Mesenchymal stem cell (in vitro differentiated cells and primary cell): ENCODE results near the gene FLAD1.

ENCODE experiments used
- DNase-seq: peaks from one replicate; pipeline ENCODE4 v3.0.0-alpha.2; 2013
- H2AFZ ChIP-seq: one replicate; pipeline ENCODE4 v1.6.1; 2013; ENCODE audit warnings: low read depth, mild to moderate bottlenecking, control low read depth, inconsistent platforms, low read length, moderate library complexity
- H2AK5ac ChIP-seq: 2 replicates; pipeline ENCODE4 v1.6.1; 2013; ENCODE audit warnings: low read length, moderate library complexity, mild to moderate bottlenecking, inconsistent platforms; ENCODE audit not compliant: severe bottlenecking
- H2BK120ac ChIP-seq: one replicate; pipeline ENCODE4 v1.6.1; 2013; ENCODE audit warnings: low read depth, mild to moderate bottlenecking, inconsistent platforms, low read length, moderate library complexity
- H2BK12ac ChIP-seq, 2 experiments: one replicate each; pipeline ENCODE4 v1.6.1; 2013; ENCODE audit warnings: inconsistent platforms in 2 of 2, low read length in 2 of 2, mild to moderate bottlenecking in 2 of 2, moderate library complexity in 2 of 2, control low read depth in 1 of 2
- H2BK15ac ChIP-seq: one replicate; pipeline ENCODE4 v1.6.1; 2013; ENCODE audit warnings: mild to moderate bottlenecking, low read depth, inconsistent platforms; ENCODE audit not compliant: poor library complexity, severe bottlenecking
- H2BK5ac ChIP-seq: 2 replicates; pipeline ENCODE4 v1.6.1; 2013; ENCODE audit warnings: low read depth, mild to moderate bottlenecking, low read length, control low read depth, inconsistent platforms; ENCODE audit not compliant: poor library complexity, severe bottlenecking
- H3K14ac ChIP-seq, 2 experiments: one replicate each; pipeline ENCODE4 v1.6.1; 2013; ENCODE audit warnings: inconsistent platforms in 2 of 2, low read length in 2 of 2, control low read depth in 1 of 2, mild to moderate bottlenecking in 1 of 2, moderate library complexity in 1 of 2
- H3K18ac ChIP-seq, 2 experiments: one replicate each; pipeline ENCODE4 v1.6.1; 2013; ENCODE audit warnings: inconsistent platforms in 2 of 2, low read length in 2 of 2, control low read depth in 1 of 2, low read depth in 1 of 2, mild to moderate bottlenecking in 1 of 2
- H3K23ac ChIP-seq, 2 experiments: one replicate each; pipeline ENCODE4 v1.6.1; 2013; ENCODE audit warnings: inconsistent platforms in 2 of 2, low read length in 2 of 2, mild to moderate bottlenecking in 2 of 2, moderate library complexity in 2 of 2, control low read depth in 1 of 2
- H3K27ac ChIP-seq: 2 replicates; pipeline ENCODE4 v1.5.1; 2013; ENCODE audit warnings: mild to moderate bottlenecking, moderate library complexity, low read length, control low read depth, inconsistent platforms; ENCODE audit not compliant: poor library complexity, severe bottlenecking
- H3K27me3 ChIP-seq, 2 experiments: 2 replicates each; pipeline versions ENCODE4 v1.6.1 to v1.7.0; 2013; ENCODE audit warnings: low read length in 2 of 2, mild to moderate bottlenecking in 2 of 2, moderate library complexity in 2 of 2, control low read depth in 1 of 2, inconsistent platforms in 1 of 2; ENCODE audit not compliant: control insufficient read depth in 1 of 2, insufficient read depth in 1 of 2
- H3K36me3 ChIP-seq, 2 experiments: 2 replicates each; pipeline versions ENCODE4 v1.6.1 to v1.7.0; 2013; ENCODE audit warnings: low read length in 2 of 2, control low read depth in 1 of 2, inconsistent platforms in 1 of 2, low read depth in 1 of 2, mild to moderate bottlenecking in 1 of 2; ENCODE audit not compliant: insufficient read depth in 2 of 2, control insufficient read depth in 1 of 2
- H3K4ac ChIP-seq, 2 experiments: one replicate each; pipeline ENCODE4 v1.6.1; 2013; ENCODE audit warnings: inconsistent platforms in 2 of 2, low read length in 2 of 2, mild to moderate bottlenecking in 2 of 2, moderate library complexity in 2 of 2, control low read depth in 1 of 2, low read depth in 1 of 2
- H3K4me1 ChIP-seq: 2 replicates; pipeline ENCODE4 v1.6.1; 2013; ENCODE audit warnings: low read depth, low read length, control low read depth; ENCODE audit not compliant: control insufficient read depth, insufficient read depth
- H3K4me2 ChIP-seq: 2 replicates; pipeline ENCODE4 v1.6.1; 2013; ENCODE audit warnings: low read length, mild to moderate bottlenecking, inconsistent platforms; ENCODE audit not compliant: poor library complexity, severe bottlenecking
- H3K4me3 ChIP-seq, 2 experiments: 2 replicates each; pipeline versions ENCODE4 v1.5.1 to v1.7.0; 2013; ENCODE audit warnings: low read length in 2 of 2, mild to moderate bottlenecking in 2 of 2, control low read depth in 1 of 2, low read depth in 1 of 2; ENCODE audit not compliant: insufficient read depth in 1 of 2
- H3K79me1 ChIP-seq: replicated peaks from 2 replicates; pipeline ENCODE4 v1.6.1; 2013; ENCODE audit warnings: mild to moderate bottlenecking, control low read depth, low read length, inconsistent platforms; ENCODE audit not compliant: poor library complexity, severe bottlenecking
- H3K9ac ChIP-seq: 2 replicates; pipeline ENCODE4 v1.7.0; 2013; ENCODE audit warnings: mild to moderate bottlenecking, low read length, moderate library complexity
- H3K9me3 ChIP-seq: 2 replicates; pipeline ENCODE4 v1.7.0; 2013; ENCODE audit warnings: mild to moderate bottlenecking, low read length; ENCODE audit not compliant: control insufficient read depth
- H4K8ac ChIP-seq: one replicate; pipeline ENCODE4 v1.6.1; 2013; ENCODE audit warnings: inconsistent platforms, mild to moderate bottlenecking, low read length, moderate library complexity
- H4K91ac ChIP-seq: one replicate; pipeline ENCODE4 v1.6.1; 2013; ENCODE audit warnings: mild to moderate bottlenecking, low read length, inconsistent platforms
- WGBS: methylation state at CpG from one replicate; pipeline ENCODE4 v1.1.7; 2013; ENCODE audit warnings: mixed read lengths; 5-methylcytosine and 5-hydroxymethylcytosine counted together

Gene FLAD1

GRCh38 chr1:155007251-155007828, 24.2 kb downstream of the FLAD1 start:
- H3K4ac ChIP-seq = no peak overlapping the region
- H3K27ac ChIP-seq = no peak overlapping the region
- peaks cover 8 to 68% of the 10 kb centered on the region in 2 experiments for H3K36me3 ChIP-seq
- no peak overlapping the region for H2BK15ac ChIP-seq
- no peak overlapping the region for H2BK5ac ChIP-seq
- WGBS = 96% methylated on average over 5 of the region's 6 CpGs
- H3K4me1 ChIP-seq = peaks cover 37% of the 10 kb centered on the region
- no peak overlapping the region for H3K4me3 ChIP-seq
- H3K9me3 ChIP-seq = no peaks in the 10 kb centered on the region
- H3K18ac ChIP-seq = no peak overlapping the region
- peaks cover 41% of the 10 kb centered on the region for H3K79me1 ChIP-seq
- no peak overlapping the region for H4K91ac ChIP-seq
- H2AK5ac ChIP-seq = no peak overlapping the region
- H3K4me2 ChIP-seq = no peak overlapping the region
- no peak for DNase-seq
- H2BK120ac ChIP-seq = no peak overlapping the region
- H2AFZ ChIP-seq = no peak overlapping the region
- H3K27me3 ChIP-seq = no peaks in the 10 kb centered on the region
- H3K23ac ChIP-seq = no peak overlapping the region
- H3K14ac ChIP-seq = no peak overlapping the region
- H4K8ac ChIP-seq = no peak overlapping the region
- no peak overlapping the region for H3K9ac ChIP-seq
- no peak overlapping the region for H2BK12ac ChIP-seq

GRCh38 chr1:155008015-155008941, 25.1 kb downstream of the FLAD1 start:
- no peak overlapping the region for H2BK120ac ChIP-seq
- H3K4me3 ChIP-seq = no peak overlapping the region
- peaks cover 38% of the 10 kb centered on the region for H3K4me1 ChIP-seq
- H3K79me1 ChIP-seq = peaks cover 43% of the 10 kb centered on the region
- H3K14ac ChIP-seq = no peak overlapping the region
- no peak overlapping the region for H2AK5ac ChIP-seq
- H3K36me3 ChIP-seq = peaks cover 8 to 73% of the 10 kb centered on the region in 2 experiments
- H3K9me3 ChIP-seq = no peaks in the 10 kb centered on the region
- no peak overlapping the region for H3K4ac ChIP-seq
- H3K9ac ChIP-seq = no peak overlapping the region
- no peak overlapping the region for H3K27ac ChIP-seq
- no peak overlapping the region for H4K91ac ChIP-seq
- no peaks in the 10 kb centered on the region for H3K27me3 ChIP-seq
- no peak overlapping the region for H3K4me2 ChIP-seq
- no peak overlapping the region for H3K18ac ChIP-seq
- no peak overlapping the region for H2BK12ac ChIP-seq
- DNase-seq = no peak
- no peak overlapping the region for H2BK5ac ChIP-seq
- H4K8ac ChIP-seq = no peak overlapping the region
- H2BK15ac ChIP-seq = no peak overlapping the region
- no peak overlapping the region for H2AFZ ChIP-seq
- no peak overlapping the region for H3K23ac ChIP-seq
- 92% methylated on average over 12 of the region's 16 CpGs for WGBS

DNA sequence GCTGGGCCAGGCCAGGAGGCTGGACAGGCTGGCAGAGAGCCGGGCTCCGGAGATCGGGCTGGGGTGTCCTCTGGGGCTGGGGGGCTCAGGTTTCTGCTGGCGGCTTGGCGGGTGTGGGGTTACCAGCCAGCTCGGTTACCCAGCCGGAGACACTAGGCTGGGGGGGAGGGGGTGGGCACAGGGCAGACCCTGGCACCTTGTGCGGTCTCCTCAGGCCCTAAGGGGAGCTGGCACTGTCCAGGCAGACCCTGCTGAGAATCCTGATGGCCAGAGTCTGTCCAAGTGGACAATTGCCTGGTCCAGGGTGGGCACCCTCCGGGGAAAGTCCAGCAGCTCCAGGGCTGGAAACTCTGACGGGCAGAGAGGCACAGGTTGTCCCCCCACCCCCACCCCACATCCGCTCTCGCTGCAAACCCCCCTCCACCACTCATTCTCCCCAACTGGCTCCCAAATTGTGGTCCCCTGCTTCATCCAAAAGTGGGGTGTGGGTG, 26.1 kb downstream of the FLAD1 start:
- 94% methylated on average over 12 of the region's 12 CpGs for WGBS
- Histone ChIP-seq H2BK120ac (no peak overlapping the region), H3K4me2 (no peak overlapping the region), H2BK12ac (no peak overlapping the region), H3K9ac (no peak overlapping the region), H3K79me1 (peaks cover 44% of the 10 kb centered on the region), H3K4me3 (no peak overlapping the region), H3K27me3 (no peaks in the 10 kb centered on the region), H3K4ac (no peak overlapping the region), H2BK5ac (no peak overlapping the region), H3K27ac (no peak overlapping the region), H3K14ac (no peak overlapping the region), H3K9me3 (no peaks in the 10 kb centered on the region), H2AK5ac (no peak overlapping the region), H3K4me1 (peaks cover 37% of the 10 kb centered on the region), H4K8ac (no peak overlapping the region), H4K91ac (no peak overlapping the region), H3K36me3 (peaks cover 13 to 82% of the 10 kb centered on the region in 2 experiments), H2AFZ (no peak overlapping the region), H3K18ac (no peak overlapping the region), H3K23ac (no peak overlapping the region), H2BK15ac (no peak overlapping the region)
- DNase-seq = no peak

GRCh38 chr1:155009742-155010141, 26.6 kb downstream of the FLAD1 start:
- Histone ChIP-seq H3K9ac (no peak overlapping the region), H4K91ac (no peak overlapping the region), H3K4me1 (peaks cover 33% of the 10 kb centered on the region), H3K23ac (no peak overlapping the region), H4K8ac (no peak overlapping the region), H3K4me2 (no peak overlapping the region), H2BK5ac (no peak overlapping the region), H3K18ac (no peak overlapping the region), H3K4me3 (no peak overlapping the region), H3K4ac (no peak overlapping the region), H2BK120ac (no peak overlapping the region), H3K27ac (no peak overlapping the region), H2BK15ac (no peak overlapping the region), H2AK5ac (no peak overlapping the region), H2AFZ (no peak overlapping the region), H3K79me1 (peaks cover 44% of the 10 kb centered on the region), H3K9me3 (no peaks in the 10 kb centered on the region), H3K14ac (no peak overlapping the region), H2BK12ac (no peak overlapping the region), H3K36me3 (peaks cover 17 to 87% of the 10 kb centered on the region in 2 experiments), H3K27me3 (no peaks in the 10 kb centered on the region)
- DNase-seq = no peak
- 95% methylated on average over 3 of the region's 5 CpGs for WGBS
